ENCODE measurements around the gene OLFML3. TPM values are rescaled to one million over a fixed set of nuclear protein-coding genes. Genes with fewer than 3 reads are reported as not detected.

Gene OLFML3
- total RNA-seq, 1 experiment from 2014 or later: 7.0 TPM

GRCh38 chr1:113965703-113966412 lies 13.4 kb upstream of the OLFML3 start:
- Histone ChIP-seq H3F3A (ENCODE audit: low read length, unreplicated experiment) (no peaks in the 10 kb centered on the region), H3K36me3 (ENCODE audit: low read depth, low read length) (peaks cover 50% of the 10 kb centered on the region), H3K9ac (ENCODE audit: low read length) (no peak overlapping the region), H3K4me3 (ENCODE audit: low read length) (no peak overlapping the region), H4K20me1 (ENCODE audit: low read length) (no peaks in the 10 kb centered on the region), H2AFZ (ENCODE audit: low read length) (no peak overlapping the region), H3K9me2 (replicated peaks; ENCODE audit: low read length) (no peaks in the 10 kb centered on the region), H3K9me3 (ENCODE audit: low read length) (no peaks in the 10 kb centered on the region), H3K27ac (ENCODE audit: low read length) (no peak overlapping the region), H3K4me2 (ENCODE audit: low read length) (no peak overlapping the region), H3K79me2 (ENCODE audit: low read length) (no peaks in the 10 kb centered on the region), H3K27me3 (ENCODE audit: low read length) (no peaks in the 10 kb centered on the region), H3K4me1 (ENCODE audit: insufficient read depth, low read length) (no peaks in the 10 kb centered on the region)
- ChIA-PET POLR2A (ENCODE audit: unreplicated experiment) (no interaction called here), CTCF (no interaction called here)
- intact Hi-C loops (cut with micrococcal nuclease): no loop called here
- no peak for DNase-seq
- no TSS peak for BruUV-seq (replicated peaks)
- ATAC-seq: no peak
- TF ChIP-seq EZH2 (IDR thresholded peaks at IDR 0.05; ENCODE audit: low read length, unreplicated experiment): no peak
- no peak for TF ChIP-seq EZH2phosphoT487 (IDR thresholded peaks at IDR 0.05; ENCODE audit: borderline replicate concordance, low read length)
- TF ChIP-seq CTCF (conservative IDR thresholded peaks at IDR 0.05; ENCODE audit: low read depth, low read length): no peak

GRCh38 chr1:113972954-113973353 lies 6.3 kb upstream of the OLFML3 start:
- H2AFZ ChIP-seq (ENCODE audit: low read length): no peak overlapping the region
- DNase-seq (no peak), ATAC-seq (no peak)
- no peaks in the 10 kb centered on the region for H3K9me3 ChIP-seq (ENCODE audit: low read length)
- no peak overlapping the region for H3K27ac ChIP-seq (ENCODE audit: low read length)
- no peaks in the 10 kb centered on the region for H4K20me1 ChIP-seq (ENCODE audit: low read length)
- H3K4me1 ChIP-seq (ENCODE audit: insufficient read depth, low read length): no peaks in the 10 kb centered on the region
- ChIA-PET CTCF (no interaction called here), POLR2A (ENCODE audit: unreplicated experiment) (interaction anchor here (0.6 kb wide), 1 partner anchor 228 kb away, joined by 7 read pairs; no protein-coding TSS in a partner anchor)
- no peak overlapping the region for H3K4me2 ChIP-seq (ENCODE audit: low read length)
- BruUV-seq (replicated peaks): no TSS peak
- H3K9me2 ChIP-seq (replicated peaks; ENCODE audit: low read length): no peaks in the 10 kb centered on the region
- intact Hi-C loops (cut with micrococcal nuclease): no loop called here
- H3K4me3 ChIP-seq (ENCODE audit: low read length): no peak overlapping the region
- no peak overlapping the region for H3K9ac ChIP-seq (ENCODE audit: low read length)
- no peak for TF ChIP-seq EZH2phosphoT487 (IDR thresholded peaks at IDR 0.05; ENCODE audit: borderline replicate concordance, low read length)
- no peak for TF ChIP-seq CTCF (conservative IDR thresholded peaks at IDR 0.05; ENCODE audit: low read depth, low read length)
- TF ChIP-seq EZH2 (IDR thresholded peaks at IDR 0.05; ENCODE audit: low read length, unreplicated experiment): no peak
- no peaks in the 10 kb centered on the region for H3K27me3 ChIP-seq (ENCODE audit: low read length)
- H3F3A ChIP-seq (ENCODE audit: low read length, unreplicated experiment): no peaks in the 10 kb centered on the region
- no peaks in the 10 kb centered on the region for H3K79me2 ChIP-seq (ENCODE audit: low read length)
- peaks cover 32% of the 10 kb centered on the region; the same call in 1 of the 2 replicates for H3K36me3 ChIP-seq (ENCODE audit: low read depth, low read length)

GRCh38 chr1:113975211-113975895 lies 3.9 kb upstream of the OLFML3 start:
- BruUV-seq (replicated peaks): no TSS peak
- H2AFZ ChIP-seq (ENCODE audit: low read length): no peak overlapping the region
- peaks cover 16% of the 10 kb centered on the region; the same call in 1 of the 2 replicates for H3K36me3 ChIP-seq (ENCODE audit: low read depth, low read length)
- no peaks in the 10 kb centered on the region for H3F3A ChIP-seq (ENCODE audit: low read length, unreplicated experiment)
- H3K27me3 ChIP-seq (ENCODE audit: low read length): no peaks in the 10 kb centered on the region
- ATAC-seq: no peak
- H3K4me1 ChIP-seq (ENCODE audit: insufficient read depth, low read length): peaks cover 19% of the 10 kb centered on the region
- intact Hi-C loops (cut with micrococcal nuclease): loop anchor here (5.0 kb wide), 2 partner anchors 117 to 157 kb away; no protein-coding TSS in a partner anchor
- H3K9ac ChIP-seq (ENCODE audit: low read length): no peak overlapping the region
- no peak overlapping the region for H3K27ac ChIP-seq (ENCODE audit: low read length)
- no peaks in the 10 kb centered on the region for H3K9me3 ChIP-seq (ENCODE audit: low read length)
- CTCF ChIA-PET: interaction anchor here (0.6 to 1.5 kb wide), 2 partner anchors 308 to 314 kb away, joined by 3 to 6 read pairs; no protein-coding TSS in a partner anchor
- H3K4me3 ChIP-seq (ENCODE audit: low read length): no peak overlapping the region
- no peak for DNase-seq
- H3K79me2 ChIP-seq (ENCODE audit: low read length): no peaks in the 10 kb centered on the region
- POLR2A ChIA-PET (ENCODE audit: unreplicated experiment): no interaction called here
- TF ChIP-seq EZH2phosphoT487 (IDR thresholded peaks at IDR 0.05; ENCODE audit: borderline replicate concordance, low read length) (no peak), CTCF (conservative IDR thresholded peaks at IDR 0.05; ENCODE audit: low read depth, low read length) (no peak), EZH2 (IDR thresholded peaks at IDR 0.05; ENCODE audit: low read length, unreplicated experiment) (no peak)
- no peaks in the 10 kb centered on the region for H3K9me2 ChIP-seq (replicated peaks; ENCODE audit: low read length)
- H3K4me2 ChIP-seq (ENCODE audit: low read length): no peak overlapping the region
- H4K20me1 ChIP-seq (ENCODE audit: low read length): no peaks in the 10 kb centered on the region

Data from PC-3 (cell line).